ENCODE measurements around the gene BLOC1S6.

BLOC1S6 gene

DNA sequence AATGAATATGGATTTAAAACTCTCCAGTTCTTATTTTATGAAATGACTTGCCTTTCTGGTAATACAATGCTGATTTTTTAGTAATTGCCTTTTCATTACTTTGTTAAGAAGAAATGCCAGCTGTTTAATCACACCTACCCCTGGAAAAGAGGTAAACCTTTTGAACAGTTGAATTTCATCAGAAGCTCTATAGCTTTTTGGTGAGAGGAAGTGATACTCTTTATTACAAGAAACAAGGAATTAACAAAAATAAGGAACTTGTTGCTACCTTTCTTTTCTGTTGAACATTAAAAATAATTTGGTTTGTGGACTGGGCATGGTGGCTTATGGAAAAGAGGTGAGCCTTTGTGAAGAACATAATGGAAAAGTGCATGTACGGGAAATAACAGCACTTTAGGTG is 19.7 kb downstream of the BLOC1S6 start:
- no peak for DNase-seq (ENCODE audit: low read depth, low spot score)
- H3K4me3 ChIP-seq (ENCODE audit: low read depth, low read length) = no peak overlapping the region
- POLR2A ChIA-PET = no interaction called here
- no peak for TF ChIP-seq CTCF (IDR thresholded peaks at IDR 0.05; ENCODE audit: insufficient read depth, low read length, missing control alignments)
- CTCF ChIA-PET = interaction anchor here (0.9 to 3.1 kb wide), 6 partner anchors 10 to 178 kb away, joined by 3 to 10 read pairs (median 8); no protein-coding TSS in a partner anchor

GRCh38 chr15:45611305-45611704 is 24.1 kb downstream of the BLOC1S6 start:
- H3K4me3 ChIP-seq (ENCODE audit: low read depth, low read length) = no peak overlapping the region
- TF ChIP-seq CTCF (IDR thresholded peaks at IDR 0.05; ENCODE audit: insufficient read depth, low read length, missing control alignments) = peak; percentile 18
- DNase-seq (ENCODE audit: low read depth, low spot score) = no peak
- CTCF ChIA-PET = interaction anchor here (0.6 to 9.9 kb wide), 25 partner anchors 8 to 193 kb away, joined by 3 to 282 read pairs (median 4); partner anchors contain the start of gene BLOC1S6
- POLR2A ChIA-PET = interaction anchor here (1.8 kb wide), 1 partner anchor 24 kb away, joined by 4 read pairs; the partner anchor contains the start of gene BLOC1S6

- ChIA-PET POLR2A (interaction anchor here (1.8 kb wide), 1 partner anchor 26 kb away, joined by 4 read pairs; the partner anchor contains the start of gene BLOC1S6), CTCF (interaction anchor here (0.6 to 9.9 kb wide), 35 partner anchors 8 to 201 kb away, joined by 3 to 282 read pairs (median 6); partner anchors contain the start of genes BLOC1S6 and SQOR)
- no peak for DNase-seq (ENCODE audit: low read depth, low spot score)
- no peak overlapping the region for H3K4me3 ChIP-seq (ENCODE audit: low read depth, low read length)
- TF ChIP-seq CTCF (IDR thresholded peaks at IDR 0.05; ENCODE audit: insufficient read depth, low read length, missing control alignments) = no peak
These were observed 25.7 kb downstream of the BLOC1S6 start for GRCh38 chr15:45612790-45613415.

DNA sequence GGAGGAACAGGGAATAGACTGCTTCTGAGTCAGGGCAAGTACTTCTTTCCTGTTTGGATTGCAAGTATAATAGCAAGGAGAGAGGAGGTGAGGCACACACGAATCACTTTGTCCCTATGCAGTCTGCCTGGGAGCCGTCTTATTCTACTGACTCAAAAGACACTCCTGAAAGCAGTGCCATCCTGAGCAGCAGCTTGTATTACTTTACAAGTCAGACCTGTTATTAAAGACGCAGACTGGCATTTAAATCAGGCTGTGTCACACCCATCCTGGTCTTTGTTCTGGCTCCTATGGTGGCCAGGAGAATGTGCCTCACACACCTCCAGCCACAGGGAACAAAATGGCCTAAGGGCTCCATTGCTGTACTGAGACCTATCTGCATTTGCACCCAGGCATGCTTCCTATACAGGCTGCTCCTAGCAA is 29.7 kb downstream of the BLOC1S6 start:
- CTCF ChIA-PET = interaction anchor here (0.7 to 9.9 kb wide), 9 partner anchors 10 to 186 kb away, joined by 3 to 282 read pairs (median 4); no protein-coding TSS in a partner anchor
- H3K4me3 ChIP-seq (ENCODE audit: low read depth, low read length) = no peak overlapping the region
- POLR2A ChIA-PET = no interaction called here
- DNase-seq (ENCODE audit: low read depth, low spot score) = no peak
- no peak for TF ChIP-seq CTCF (IDR thresholded peaks at IDR 0.05; ENCODE audit: insufficient read depth, low read length, missing control alignments)

- no peak for DNase-seq (ENCODE audit: low read depth, low spot score)
- ChIA-PET POLR2A (no interaction called here), CTCF (interaction anchor here (0.6 to 2.5 kb wide), 2 partner anchors 114 to 189 kb away, joined by 3 to 10 read pairs; no protein-coding TSS in a partner anchor)
- no peak overlapping the region for H3K4me3 ChIP-seq (ENCODE audit: low read depth, low read length)
- TF ChIP-seq CTCF (IDR thresholded peaks at IDR 0.05; ENCODE audit: insufficient read depth, low read length, missing control alignments) = no peak
These were observed 31.6 kb downstream of the BLOC1S6 start for GRCh38 chr15:45618813-45619212.

DNA sequence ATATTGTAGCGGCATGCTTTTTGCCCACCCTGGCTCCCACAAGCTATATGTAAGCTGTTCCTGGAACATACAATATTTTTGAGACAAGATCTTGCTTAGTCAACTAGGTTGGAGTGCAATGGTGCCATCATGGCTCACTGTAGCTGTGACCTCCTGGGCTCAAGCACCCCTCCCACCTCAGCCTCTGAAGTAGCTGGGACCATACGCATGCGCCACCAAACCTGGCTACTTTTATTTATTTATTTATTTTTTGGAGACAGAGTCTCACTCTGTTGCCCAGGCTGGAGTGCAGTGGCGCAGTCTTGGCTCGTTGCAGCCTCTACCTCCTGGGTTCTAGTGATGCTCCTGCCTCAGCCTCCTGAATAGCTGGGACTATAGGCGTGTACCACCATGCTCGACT is 41.0 kb downstream of the BLOC1S6 start:
- no peak for DNase-seq (ENCODE audit: low read depth, low spot score)
- ChIA-PET CTCF (interaction anchor here (0.6 to 1.7 kb wide), 7 partner anchors 12 to 198 kb away, joined by 3 to 10 read pairs (median 3); no protein-coding TSS in a partner anchor), POLR2A (no interaction called here)
- H3K4me3 ChIP-seq (ENCODE audit: low read depth, low read length) = no peak overlapping the region
- no peak for TF ChIP-seq CTCF (IDR thresholded peaks at IDR 0.05; ENCODE audit: insufficient read depth, low read length, missing control alignments)
